ENCODE measurements around the gene AMPD2. TPM values are rescaled to one million over a fixed set of nuclear protein-coding genes. Genes with fewer than 3 reads are reported as not detected.
"Not testable (repeated sequence)": the region's sequence is repeated elsewhere in the genome, so short reads cannot be mapped to it uniquely, and the experiment has no call there.

Gene AMPD2
- total and polyA plus RNA-seq, 8 donors = 38.7 to 86.9 (median 49.0) TPM

DNA sequence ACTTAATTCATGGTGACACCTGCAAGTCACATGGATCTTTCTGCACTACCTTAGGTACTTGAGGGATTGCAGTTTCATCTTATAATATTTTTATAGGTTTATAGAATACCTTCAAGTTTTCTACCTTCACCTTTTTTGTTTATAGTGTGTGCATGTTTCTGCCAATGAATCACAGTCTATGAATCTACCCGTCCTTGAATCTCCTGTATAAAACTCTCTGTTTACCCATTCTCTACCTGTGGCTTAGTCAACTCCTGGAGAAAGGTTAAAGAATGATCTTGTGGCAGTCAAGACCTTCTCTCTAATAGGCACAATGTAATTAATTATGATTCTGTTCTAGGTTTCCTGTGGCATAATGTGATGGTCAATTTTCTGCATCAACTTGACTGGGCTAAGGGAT is 45.0 kb downstream of the AMPD2 start:
- peaks cover 0 to 15% of the 10 kb centered on the region in 2 donors for H3K4me1 ChIP-seq
- intact Hi-C loops (cut with DNase I) = no loop called here
- TF ChIP-seq CTCF (IDR thresholded peaks at IDR 0.05) = no peak
- H3K27ac ChIP-seq = no peak overlapping the region
- H3K9me3 ChIP-seq = no peaks in the 10 kb centered on the region
- DNase-seq (no peak), ATAC-seq (no peak)
- peaks cover 0 to 6% of the 10 kb centered on the region in 2 donors for H3K36me3 ChIP-seq
- no peak overlapping the region for H3K4me3 ChIP-seq
- no peaks in the 10 kb centered on the region for H3K27me3 ChIP-seq

GRCh38 chr1:109667452-109668122 is 48.0 kb downstream of the AMPD2 start, which contains the start of gene GSTM2:
Gene GSTM2, plus strand, starts transcription at chr1:109668057. Its CDS starts 59 bp downstream, at chr1:109668116.
- no peaks in the 10 kb centered on the region for H3K9me3 ChIP-seq
- peak; percentile 91 to 98 (median 94) for DNase-seq
- intact Hi-C loops (cut with DNase I) = no loop called here
- H3K27ac ChIP-seq = no peak within 1 kb of the TSS
- TF ChIP-seq CTCF (IDR thresholded peaks at IDR 0.05) = no peak
- H3K4me3 ChIP-seq = peak within 1 kb of the TSS; percentile 27 to 44
- H3K36me3 ChIP-seq = no peaks in the 10 kb centered on the region
- peak; percentile 100 for ATAC-seq
- H3K4me1 ChIP-seq = peaks cover 0 to 15% of the 10 kb centered on the region in 2 donors
- H3K27me3 ChIP-seq = no peaks in the 10 kb centered on the region

DNA sequence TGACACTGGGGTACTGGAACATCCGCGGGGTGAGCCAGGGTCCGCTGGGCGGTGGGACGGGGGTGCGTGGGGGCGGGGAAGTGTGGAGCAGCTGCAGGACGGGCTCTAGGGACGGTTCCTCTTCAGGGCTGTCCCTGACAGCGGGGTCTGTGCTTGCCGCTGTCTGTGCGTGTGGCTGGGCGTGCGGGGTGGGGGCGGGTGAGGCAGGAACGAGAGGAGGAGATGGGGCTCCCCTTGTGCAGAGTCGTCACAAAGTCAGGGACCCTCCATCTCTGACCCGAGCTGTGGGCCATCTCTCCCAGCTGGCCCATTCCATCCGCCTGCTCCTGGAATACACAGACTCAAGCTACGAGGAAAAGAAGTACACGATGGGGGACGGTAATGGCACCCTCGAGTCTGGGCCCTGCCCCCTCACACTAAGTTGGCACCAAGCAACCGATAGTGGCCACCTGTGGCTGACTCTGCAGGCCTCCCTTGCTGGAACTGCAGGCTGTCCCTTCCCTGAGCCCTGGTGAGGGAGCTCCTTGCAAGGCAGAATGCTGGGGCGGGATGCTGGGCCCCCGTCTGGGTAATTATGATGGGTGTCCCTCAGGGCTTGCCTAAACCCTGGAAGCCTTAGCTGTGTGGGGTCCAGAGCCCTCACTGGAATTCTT is 48.6 kb downstream of the AMPD2 start:
- no peaks in the 10 kb centered on the region for H3K36me3 ChIP-seq
- intact Hi-C loops (cut with DNase I) = no loop called here
- peaks cover 0 to 15% of the 10 kb centered on the region in 2 donors for H3K4me1 ChIP-seq
- DNase-seq (no peak), ATAC-seq (peak; percentile 18)
- H3K27ac ChIP-seq = no peak overlapping the region
- no peaks in the 10 kb centered on the region for H3K9me3 ChIP-seq
- TF ChIP-seq CTCF (IDR thresholded peaks at IDR 0.05) = no peak
- H3K27me3 ChIP-seq = no peaks in the 10 kb centered on the region
- peak overlapping the region; percentile 27 to 44 for H3K4me3 ChIP-seq

DNA sequence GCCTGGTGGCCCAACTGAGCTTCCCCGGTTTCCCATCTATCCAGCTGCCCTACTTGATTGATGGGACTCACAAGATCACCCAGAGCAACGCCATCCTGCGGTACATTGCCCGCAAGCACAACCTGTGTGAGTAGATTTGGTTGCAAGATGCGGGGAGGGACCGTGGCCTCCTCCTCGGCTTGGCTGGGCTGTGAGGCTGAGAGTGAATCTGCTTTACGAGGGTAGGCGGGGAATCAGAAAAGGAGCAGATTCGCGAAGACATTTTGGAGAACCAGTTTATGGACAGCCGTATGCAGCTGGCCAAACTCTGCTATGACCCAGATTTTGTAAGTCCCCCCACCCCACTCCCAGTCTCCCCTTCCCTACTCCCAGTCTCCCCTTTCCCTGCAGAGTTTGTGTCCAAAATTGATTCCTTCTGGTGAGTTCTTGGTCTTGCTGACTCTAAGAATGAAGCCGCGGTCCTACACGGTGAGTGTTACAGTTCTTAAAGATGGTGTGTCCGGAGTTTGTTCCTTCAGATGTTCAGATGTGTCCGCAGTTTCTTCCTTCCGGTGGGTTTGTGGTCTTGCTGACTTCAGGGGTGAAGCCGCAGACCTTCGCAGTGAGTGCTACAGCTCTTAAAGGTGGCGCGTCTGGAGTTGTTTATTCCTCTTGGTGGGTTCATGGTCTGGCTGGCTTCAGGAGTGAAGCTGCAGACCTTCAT is 49.8 kb downstream of the AMPD2 start:
- H3K27me3 ChIP-seq = no peaks in the 10 kb centered on the region
- H3K36me3 ChIP-seq = peaks cover 0 to 4% of the 10 kb centered on the region in 2 donors
- no peak for TF ChIP-seq CTCF (IDR thresholded peaks at IDR 0.05)
- intact Hi-C loops (cut with DNase I) = no loop called here
- no peaks in the 10 kb centered on the region for H3K9me3 ChIP-seq
- DNase-seq (no peak), ATAC-seq (no peak)
- peaks cover 0 to 15% of the 10 kb centered on the region in 2 donors for H3K4me1 ChIP-seq
- no peak overlapping the region for H3K4me3 ChIP-seq
- no peak overlapping the region for H3K27ac ChIP-seq

DNA sequence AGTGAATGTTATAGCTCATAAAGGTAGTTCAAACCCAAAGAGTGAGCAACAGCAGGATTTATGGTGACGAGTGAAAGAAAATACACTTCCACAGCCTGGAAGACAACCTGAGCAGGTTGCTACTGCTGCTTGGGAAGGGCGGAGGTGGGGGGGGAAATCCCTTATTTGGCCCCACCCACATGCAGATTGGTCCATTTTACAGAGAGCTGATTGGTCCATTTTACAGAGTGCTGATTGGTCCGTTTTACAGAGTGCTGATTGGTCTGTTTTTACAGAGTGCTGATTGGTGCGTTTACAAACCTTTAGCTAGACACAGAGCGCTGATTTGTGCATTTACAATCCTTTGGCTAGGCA is 50.3 kb downstream of the AMPD2 start:
- not testable (repeated sequence) for ATAC-seq

More for the DNA sequence above, 50.3 kb downstream of the AMPD2 start:
- peaks cover 0 to 15% of the 10 kb centered on the region in 2 donors for H3K4me1 ChIP-seq
- H3K4me3 ChIP-seq, H3K9me3 ChIP-seq, H3K27me3 ChIP-seq, H3K27ac ChIP-seq, H3K36me3 ChIP-seq, DNase-seq: not testable (repeated sequence)
- intact Hi-C loops (cut with DNase I) = loop anchor here in 1 of 2 donors (5.0 kb wide), 1 partner anchor 47 kb away; no protein-coding TSS in a partner anchor

Data from left lung (tissue), 10 donors.